ENCODE measurements around the gene STXBP4.

STXBP4 gene

GRCh38 chr17:55175788-55176427, 207.3 kb downstream of the STXBP4 start:
- H3K27ac ChIP-seq (ENCODE audit: low read depth, low read length) = no peak overlapping the region
- H3K79me2 ChIP-seq (ENCODE audit: insufficient read depth, low read length) = no peaks in the 10 kb centered on the region
- no peak overlapping the region for H2AFZ ChIP-seq (ENCODE audit: low read depth, low read length, severe bottlenecking)
- no peaks in the 10 kb centered on the region for H3K9me3 ChIP-seq (ENCODE audit: insufficient read depth, low read length)
- no peaks in the 10 kb centered on the region for H3F3A ChIP-seq (ENCODE audit: insufficient read depth)
- TF ChIP-seq CTCF (IDR thresholded peaks at IDR 0.05; ENCODE audit: insufficient read depth, low read length, poor library complexity, severe bottlenecking) = no peak
- no peak for TF ChIP-seq EZH2phosphoT487 (conservative IDR thresholded peaks at IDR 0.05; ENCODE audit: low read length)
- H3K9me2 ChIP-seq (replicated peaks; ENCODE audit: insufficient read depth, low read length) = no peaks in the 10 kb centered on the region
- H3K36me3 ChIP-seq (ENCODE audit: low read length) = no peaks in the 10 kb centered on the region
- H3K4me3 ChIP-seq (ENCODE audit: insufficient read depth, low read length, poor library complexity, severe bottlenecking) = no peak overlapping the region
- no peaks in the 10 kb centered on the region for H3K27me3 ChIP-seq (ENCODE audit: low read length)
- H3K9ac ChIP-seq (ENCODE audit: low read length) = no peak overlapping the region
- H3K4me2 ChIP-seq (ENCODE audit: low read depth, low read length, poor library complexity, severe bottlenecking) = no peak overlapping the region
- no peaks in the 10 kb centered on the region for H4K20me1 ChIP-seq (ENCODE audit: low read depth, low read length)

DNA sequence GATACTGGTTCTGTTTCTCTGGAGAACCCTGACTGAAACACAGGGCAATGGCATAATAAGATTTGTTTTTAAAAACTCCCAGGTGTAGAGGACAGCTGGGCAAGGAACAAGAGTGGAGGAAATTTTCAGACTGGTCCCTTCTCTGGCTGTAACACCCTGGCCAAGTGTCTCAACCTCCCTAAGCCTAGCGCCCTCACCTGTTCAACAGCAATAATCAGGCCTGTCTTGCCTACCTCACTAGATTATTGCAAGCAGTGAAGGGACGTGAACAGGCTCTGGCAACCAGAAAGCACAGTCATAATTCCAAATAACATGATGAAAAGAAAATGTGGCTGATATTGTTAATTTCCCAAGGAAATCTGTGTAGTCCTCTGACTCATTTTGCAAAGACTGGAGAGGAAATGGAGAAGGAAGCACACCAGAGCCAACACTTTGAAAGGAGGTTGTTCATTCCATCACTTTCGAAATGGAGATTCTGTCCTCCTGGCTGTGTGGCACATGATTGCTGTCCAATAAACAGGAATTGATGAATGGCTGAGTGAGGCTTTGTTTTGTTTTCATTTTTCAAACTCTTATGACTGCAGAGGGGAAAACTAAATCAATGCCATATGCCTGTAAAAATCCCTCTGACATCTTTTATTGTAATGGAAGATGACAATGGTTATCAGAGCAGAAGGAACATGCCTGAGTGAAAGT, 208.7 kb downstream of the STXBP4 start:
- Histone ChIP-seq H3K27ac (ENCODE audit: low read depth, low read length) (no peak overlapping the region), H3K4me3 (ENCODE audit: insufficient read depth, low read length, poor library complexity, severe bottlenecking) (no peak overlapping the region), H3K27me3 (ENCODE audit: low read length) (no peaks in the 10 kb centered on the region), H3K9me3 (ENCODE audit: insufficient read depth, low read length) (no peaks in the 10 kb centered on the region), H2AFZ (ENCODE audit: low read depth, low read length, severe bottlenecking) (no peak overlapping the region), H4K20me1 (ENCODE audit: low read depth, low read length) (no peaks in the 10 kb centered on the region), H3K79me2 (ENCODE audit: insufficient read depth, low read length) (no peaks in the 10 kb centered on the region), H3K4me2 (ENCODE audit: low read depth, low read length, poor library complexity, severe bottlenecking) (no peak overlapping the region), H3K9ac (ENCODE audit: low read length) (no peak overlapping the region), H3K36me3 (ENCODE audit: low read length) (no peaks in the 10 kb centered on the region), H3F3A (ENCODE audit: insufficient read depth) (no peaks in the 10 kb centered on the region), H3K9me2 (replicated peaks; ENCODE audit: insufficient read depth, low read length) (no peaks in the 10 kb centered on the region)
- no peak for TF ChIP-seq EZH2phosphoT487 (conservative IDR thresholded peaks at IDR 0.05; ENCODE audit: low read length)

DNA sequence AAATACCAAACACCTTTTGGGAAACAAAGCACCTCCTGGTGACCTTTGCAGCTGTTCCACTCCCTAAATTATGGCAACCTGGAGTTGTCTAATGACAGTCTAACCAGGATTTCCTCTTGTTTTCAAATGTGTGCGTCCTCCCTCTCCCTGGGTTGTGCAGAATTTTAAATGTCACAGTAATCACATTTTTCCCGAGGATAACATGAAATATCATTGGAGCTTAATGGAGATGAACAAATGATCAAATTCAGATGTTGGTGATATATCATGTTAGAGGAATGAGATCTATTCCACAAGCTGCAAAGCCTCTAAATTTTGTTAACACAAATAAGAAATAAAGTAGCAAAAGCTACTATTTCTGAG, 209.3 kb downstream of the STXBP4 start:
- Histone ChIP-seq H2AFZ (ENCODE audit: low read depth, low read length, severe bottlenecking) (no peak overlapping the region), H3K36me3 (ENCODE audit: low read length) (no peaks in the 10 kb centered on the region), H3F3A (ENCODE audit: insufficient read depth) (no peaks in the 10 kb centered on the region), H3K9me3 (ENCODE audit: insufficient read depth, low read length) (no peaks in the 10 kb centered on the region), H4K20me1 (ENCODE audit: low read depth, low read length) (no peaks in the 10 kb centered on the region), H3K27ac (ENCODE audit: low read depth, low read length) (no peak overlapping the region), H3K4me2 (ENCODE audit: low read depth, low read length, poor library complexity, severe bottlenecking) (no peak overlapping the region), H3K27me3 (ENCODE audit: low read length) (no peaks in the 10 kb centered on the region), H3K4me3 (ENCODE audit: insufficient read depth, low read length, poor library complexity, severe bottlenecking) (no peak overlapping the region), H3K79me2 (ENCODE audit: insufficient read depth, low read length) (no peaks in the 10 kb centered on the region), H3K9ac (ENCODE audit: low read length) (no peak overlapping the region), H3K9me2 (replicated peaks; ENCODE audit: insufficient read depth, low read length) (no peaks in the 10 kb centered on the region)
- no peak for TF ChIP-seq CTCF (IDR thresholded peaks at IDR 0.05; ENCODE audit: insufficient read depth, low read length, poor library complexity, severe bottlenecking)
- no peak for TF ChIP-seq EZH2phosphoT487 (conservative IDR thresholded peaks at IDR 0.05; ENCODE audit: low read length)
